ENCODE measurements around the gene NRG3. TPM values are rescaled to one million over a fixed set of nuclear protein-coding genes. Genes with fewer than 3 reads are reported as not detected.

NRG3 gene
- polyA plus RNA-seq, 2 donors, result 0.01 to 0.04 TPM

DNA sequence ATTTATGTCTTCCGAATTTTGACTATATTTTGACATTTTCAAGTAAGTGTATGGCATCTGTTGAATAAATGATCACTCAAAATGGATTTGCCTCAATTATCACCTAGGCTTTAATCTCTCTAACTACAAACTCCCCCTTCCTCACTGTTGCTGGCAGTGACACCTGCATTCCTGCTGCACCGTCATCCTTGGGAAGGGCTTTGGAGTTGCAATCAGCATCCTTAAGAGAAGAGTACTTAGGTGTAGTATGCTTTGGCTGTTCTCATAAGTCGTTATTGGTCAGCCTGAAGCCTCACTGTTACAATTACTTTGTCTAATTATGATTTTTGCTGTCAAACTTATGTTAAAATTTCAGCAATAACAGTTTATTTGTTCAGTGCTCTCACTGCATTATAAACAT lies 415.0 kb downstream of the NRG3 start:
- Histone ChIP-seq H3K27me3 (ENCODE audit: control insufficient read depth in 1 of 2, insufficient read depth in 2 of 2, low read length in 2 of 2) (no peaks in the 10 kb centered on the region), H3K4me1 (ENCODE audit: control insufficient read depth in 2 of 2, insufficient read depth in 2 of 2, low read length in 1 of 2) (no peaks in the 10 kb centered on the region), H3K4me3 (ENCODE audit: low read depth in 1 of 2, low read length in 2 of 2) (no peak overlapping the region), H3K36me3 (ENCODE audit: control insufficient read depth in 2 of 2, insufficient read depth in 2 of 2, low read length in 1 of 2) (no peaks in the 10 kb centered on the region), H3K27ac (ENCODE audit: low read depth in 2 of 2, low read length in 1 of 2) (no peak overlapping the region), H3K9me3 (ENCODE audit: control insufficient read depth in 2 of 2, insufficient read depth in 1 of 2, low read depth in 1 of 2, low read length in 1 of 2) (no peaks in the 10 kb centered on the region)
- 72 to 75% methylated on average over 3 of the region's 3 CpGs for WGBS, 2 donors

DNA sequence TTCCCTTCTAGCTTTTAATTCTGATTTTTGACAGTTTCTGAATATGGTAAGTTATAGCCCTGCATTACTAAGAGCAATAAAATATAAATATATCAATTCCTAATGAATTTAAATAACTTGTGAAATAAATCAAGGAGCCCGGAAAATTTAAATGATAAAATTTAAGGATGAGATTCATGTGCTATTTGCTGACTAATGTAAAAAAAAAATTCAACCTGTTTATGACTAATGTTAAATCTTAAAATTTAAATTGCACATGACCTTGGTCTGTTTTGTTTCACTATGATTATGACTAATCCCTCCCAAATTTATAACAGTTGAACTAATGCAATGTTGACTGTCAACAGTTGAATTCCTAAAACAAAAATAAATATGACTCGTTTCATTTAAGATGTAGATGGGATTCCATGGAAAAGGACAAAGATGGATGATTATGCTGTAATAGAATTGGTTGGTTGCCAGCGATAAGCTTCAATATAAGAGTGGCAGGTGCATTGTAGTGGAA lies 419.9 kb downstream of the NRG3 start:
- 66 to 71% methylated on average over 3 of the region's 3 CpGs for WGBS, 2 donors
- no peaks in the 10 kb centered on the region for H3K4me1 ChIP-seq (ENCODE audit: control insufficient read depth in 2 of 2, insufficient read depth in 2 of 2, low read length in 1 of 2)
- no peaks in the 10 kb centered on the region for H3K9me3 ChIP-seq (ENCODE audit: control insufficient read depth in 2 of 2, insufficient read depth in 1 of 2, low read depth in 1 of 2, low read length in 1 of 2)
- H3K27ac ChIP-seq (ENCODE audit: low read depth in 2 of 2, low read length in 1 of 2), result no peak overlapping the region
- H3K27me3 ChIP-seq (ENCODE audit: control insufficient read depth in 1 of 2, insufficient read depth in 2 of 2, low read length in 2 of 2), result no peaks in the 10 kb centered on the region
- no peak overlapping the region for H3K4me3 ChIP-seq (ENCODE audit: low read depth in 1 of 2, low read length in 2 of 2)
- H3K36me3 ChIP-seq (ENCODE audit: control insufficient read depth in 2 of 2, insufficient read depth in 2 of 2, low read length in 1 of 2), result no peaks in the 10 kb centered on the region

GRCh38 chr10:82308641-82309040 lies 433.6 kb downstream of the NRG3 start:
- no peaks in the 10 kb centered on the region for H3K36me3 ChIP-seq (ENCODE audit: control insufficient read depth in 2 of 2, insufficient read depth in 2 of 2, low read length in 1 of 2)
- WGBS, 2 donors, result 47 to 64% methylated on average over 4 of the region's 4 CpGs
- H3K27me3 ChIP-seq (ENCODE audit: control insufficient read depth in 1 of 2, insufficient read depth in 2 of 2, low read length in 2 of 2), result no peaks in the 10 kb centered on the region
- no peak overlapping the region for H3K4me3 ChIP-seq (ENCODE audit: low read depth in 1 of 2, low read length in 2 of 2)
- no peaks in the 10 kb centered on the region for H3K4me1 ChIP-seq (ENCODE audit: control insufficient read depth in 2 of 2, insufficient read depth in 2 of 2, low read length in 1 of 2)
- no peaks in the 10 kb centered on the region for H3K9me3 ChIP-seq (ENCODE audit: control insufficient read depth in 2 of 2, insufficient read depth in 1 of 2, low read depth in 1 of 2, low read length in 1 of 2)
- H3K27ac ChIP-seq (ENCODE audit: low read depth in 2 of 2, low read length in 1 of 2), result no peak overlapping the region

DNA sequence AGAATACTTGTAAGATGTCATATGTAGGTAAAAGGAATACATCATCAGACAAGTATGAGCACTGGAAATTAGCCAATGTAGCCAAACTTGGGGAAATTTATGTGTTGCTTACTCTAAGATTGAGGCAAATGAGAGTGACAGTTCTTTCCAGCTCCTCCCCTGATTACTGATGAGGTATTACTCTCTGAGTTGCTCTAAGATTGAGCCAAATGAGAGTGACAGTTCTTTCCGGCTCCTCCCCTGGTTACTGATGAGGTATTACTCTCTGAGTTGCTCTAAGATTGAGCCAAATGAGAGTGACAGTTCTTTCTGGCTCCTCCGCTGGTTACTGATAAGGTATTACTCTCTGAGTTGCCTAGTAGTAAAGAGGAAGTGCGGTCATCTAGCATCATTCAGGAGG lies 435.8 kb downstream of the NRG3 start:
- Histone ChIP-seq H3K4me1 (ENCODE audit: control insufficient read depth in 2 of 2, insufficient read depth in 2 of 2, low read length in 1 of 2) (no peaks in the 10 kb centered on the region), H3K9me3 (ENCODE audit: control insufficient read depth in 2 of 2, insufficient read depth in 1 of 2, low read depth in 1 of 2, low read length in 1 of 2) (no peaks in the 10 kb centered on the region), H3K36me3 (ENCODE audit: control insufficient read depth in 2 of 2, insufficient read depth in 2 of 2, low read length in 1 of 2) (no peaks in the 10 kb centered on the region), H3K27me3 (ENCODE audit: control insufficient read depth in 1 of 2, insufficient read depth in 2 of 2, low read length in 2 of 2) (no peaks in the 10 kb centered on the region), H3K4me3 (ENCODE audit: low read depth in 1 of 2, low read length in 2 of 2) (no peak overlapping the region), H3K27ac (ENCODE audit: low read depth in 2 of 2, low read length in 1 of 2) (no peak overlapping the region)
- WGBS, 2 donors, result 60 to 74% methylated on average over 3 of the region's 3 CpGs

- Histone ChIP-seq H3K36me3 (ENCODE audit: control insufficient read depth in 2 of 2, insufficient read depth in 2 of 2, low read length in 1 of 2) (no peaks in the 10 kb centered on the region), H3K27ac (ENCODE audit: low read depth in 2 of 2, low read length in 1 of 2) (no peak overlapping the region), H3K4me1 (ENCODE audit: control insufficient read depth in 2 of 2, insufficient read depth in 2 of 2, low read length in 1 of 2) (no peaks in the 10 kb centered on the region), H3K9me3 (ENCODE audit: control insufficient read depth in 2 of 2, insufficient read depth in 1 of 2, low read depth in 1 of 2, low read length in 1 of 2) (no peaks in the 10 kb centered on the region), H3K27me3 (ENCODE audit: control insufficient read depth in 1 of 2, insufficient read depth in 2 of 2, low read length in 2 of 2) (no peaks in the 10 kb centered on the region), H3K4me3 (ENCODE audit: low read depth in 1 of 2, low read length in 2 of 2) (no peak overlapping the region)
- WGBS, 2 donors, result 56 to 75% methylated on average over 3 of the region's 3 CpGs
Measured at GRCh38 chr10:82313401-82313800, 438.4 kb downstream of the NRG3 start.

DNA sequence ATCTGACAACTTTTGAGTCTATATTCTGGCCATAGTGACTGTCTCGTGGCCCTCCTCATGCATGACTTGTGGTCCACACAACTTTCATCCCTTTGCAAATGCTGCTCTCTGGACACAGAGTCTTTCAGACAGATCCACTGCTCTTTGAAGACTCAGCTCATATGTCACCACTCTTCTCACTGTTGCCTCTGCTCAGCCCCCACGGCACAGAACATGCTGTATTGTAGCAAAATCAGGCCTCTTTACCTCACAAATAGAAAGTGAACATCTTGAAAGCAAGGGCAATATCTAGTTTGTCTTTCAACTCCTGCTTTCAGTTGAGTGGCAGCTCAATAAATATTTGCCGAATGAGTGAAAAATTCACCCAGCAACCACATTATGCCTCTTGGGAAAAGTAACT lies 443.5 kb downstream of the NRG3 start:
- Histone ChIP-seq H3K27ac (ENCODE audit: low read depth in 2 of 2, low read length in 1 of 2) (no peak overlapping the region), H3K27me3 (ENCODE audit: control insufficient read depth in 1 of 2, insufficient read depth in 2 of 2, low read length in 2 of 2) (no peaks in the 10 kb centered on the region)
- WGBS, 2 donors, result 32 to 42% methylated on average over 3 of the region's 3 CpGs

GRCh38 chr10:82319074-82319473 lies 444.1 kb downstream of the NRG3 start:
- 83 to 93% methylated on average over 5 of the region's 5 CpGs for WGBS, 2 donors

More for the DNA sequence above, 443.5 kb downstream of the NRG3 start:
- no peaks in the 10 kb centered on the region for H3K4me1 ChIP-seq (ENCODE audit: control insufficient read depth in 2 of 2, insufficient read depth in 2 of 2, low read length in 1 of 2)
- H3K4me3 ChIP-seq (ENCODE audit: low read depth in 1 of 2, low read length in 2 of 2), result no peak overlapping the region
- H3K9me3 ChIP-seq (ENCODE audit: control insufficient read depth in 2 of 2, insufficient read depth in 1 of 2, low read depth in 1 of 2, low read length in 1 of 2), result no peaks in the 10 kb centered on the region
- H3K36me3 ChIP-seq (ENCODE audit: control insufficient read depth in 2 of 2, insufficient read depth in 2 of 2, low read length in 1 of 2), result no peaks in the 10 kb centered on the region

GRCh38 chr10:82319562-82319961 lies 444.6 kb downstream of the NRG3 start:
- H3K27me3 ChIP-seq (ENCODE audit: control insufficient read depth in 1 of 2, insufficient read depth in 2 of 2, low read length in 2 of 2), result no peaks in the 10 kb centered on the region
- H3K27ac ChIP-seq (ENCODE audit: low read depth in 2 of 2, low read length in 1 of 2), result no peak overlapping the region
- no peaks in the 10 kb centered on the region for H3K9me3 ChIP-seq (ENCODE audit: control insufficient read depth in 2 of 2, insufficient read depth in 1 of 2, low read depth in 1 of 2, low read length in 1 of 2)
- H3K4me3 ChIP-seq (ENCODE audit: low read depth in 1 of 2, low read length in 2 of 2), result no peak overlapping the region
- H3K4me1 ChIP-seq (ENCODE audit: control insufficient read depth in 2 of 2, insufficient read depth in 2 of 2, low read length in 1 of 2), result no peaks in the 10 kb centered on the region
- no peaks in the 10 kb centered on the region for H3K36me3 ChIP-seq (ENCODE audit: control insufficient read depth in 2 of 2, insufficient read depth in 2 of 2, low read length in 1 of 2)
- WGBS, 2 donors, result 31 to 44% methylated on average over 1 of the region's 1 CpG

More at GRCh38 chr10:82319074-82319473, 444.1 kb downstream of the NRG3 start:
- no peaks in the 10 kb centered on the region for H3K36me3 ChIP-seq (ENCODE audit: control insufficient read depth in 2 of 2, insufficient read depth in 2 of 2, low read length in 1 of 2)
- no peak overlapping the region for H3K27ac ChIP-seq (ENCODE audit: low read depth in 2 of 2, low read length in 1 of 2)
- H3K4me3 ChIP-seq (ENCODE audit: low read depth in 1 of 2, low read length in 2 of 2), result no peak overlapping the region
- H3K9me3 ChIP-seq (ENCODE audit: control insufficient read depth in 2 of 2, insufficient read depth in 1 of 2, low read depth in 1 of 2, low read length in 1 of 2), result no peaks in the 10 kb centered on the region
- H3K4me1 ChIP-seq (ENCODE audit: control insufficient read depth in 2 of 2, insufficient read depth in 2 of 2, low read length in 1 of 2), result no peaks in the 10 kb centered on the region
- H3K27me3 ChIP-seq (ENCODE audit: control insufficient read depth in 1 of 2, insufficient read depth in 2 of 2, low read length in 2 of 2), result no peaks in the 10 kb centered on the region

- no peak overlapping the region for H3K27ac ChIP-seq (ENCODE audit: low read depth in 2 of 2, low read length in 1 of 2)
- no peaks in the 10 kb centered on the region for H3K4me1 ChIP-seq (ENCODE audit: control insufficient read depth in 2 of 2, insufficient read depth in 2 of 2, low read length in 1 of 2)
- H3K9me3 ChIP-seq (ENCODE audit: control insufficient read depth in 2 of 2, insufficient read depth in 1 of 2, low read depth in 1 of 2, low read length in 1 of 2), result no peaks in the 10 kb centered on the region
- no peaks in the 10 kb centered on the region for H3K36me3 ChIP-seq (ENCODE audit: control insufficient read depth in 2 of 2, insufficient read depth in 2 of 2, low read length in 1 of 2)
- H3K4me3 ChIP-seq (ENCODE audit: low read depth in 1 of 2, low read length in 2 of 2), result no peak overlapping the region
- no peaks in the 10 kb centered on the region for H3K27me3 ChIP-seq (ENCODE audit: control insufficient read depth in 1 of 2, insufficient read depth in 2 of 2, low read length in 2 of 2)
Measured at GRCh38 chr10:82321724-82322123, 446.7 kb downstream of the NRG3 start.

- Histone ChIP-seq H3K9me3 (ENCODE audit: control insufficient read depth in 2 of 2, insufficient read depth in 1 of 2, low read depth in 1 of 2, low read length in 1 of 2) (peaks cover 0 to 2% of the 10 kb centered on the region in 2 donors), H3K4me3 (ENCODE audit: low read depth in 1 of 2, low read length in 2 of 2) (no peak overlapping the region), H3K27me3 (ENCODE audit: control insufficient read depth in 1 of 2, insufficient read depth in 2 of 2, low read length in 2 of 2) (no peaks in the 10 kb centered on the region), H3K36me3 (ENCODE audit: control insufficient read depth in 2 of 2, insufficient read depth in 2 of 2, low read length in 1 of 2) (no peaks in the 10 kb centered on the region), H3K4me1 (ENCODE audit: control insufficient read depth in 2 of 2, insufficient read depth in 2 of 2, low read length in 1 of 2) (no peaks in the 10 kb centered on the region), H3K27ac (ENCODE audit: low read depth in 2 of 2, low read length in 1 of 2) (no peak overlapping the region)
- WGBS, 2 donors, result 81% methylated on average over 2 of the region's 2 CpGs
Measured at GRCh38 chr10:82331716-82332115, 456.7 kb downstream of the NRG3 start.

Data from esophagus (tissue), 2 donors.